CD14-positive monocyte (primary cell): ENCODE data around the gene CACNA2D2. TPM values are rescaled to one million over a fixed set of nuclear protein-coding genes. Genes with fewer than 3 reads are reported as not detected.

Experiments used
- DNase-seq, 3 donors: peaks; one replicate each; pipeline ENCODE4 v3.0.0-alpha.2; 2011 to 2022
- H2AFZ ChIP-seq: 2 replicates; pipeline ENCODE4 v1.6.0; 2012; ENCODE audit warnings: mild to moderate bottlenecking, low read depth, low read length, inconsistent platforms; ENCODE audit not compliant: insufficient read depth, poor library complexity, severe bottlenecking
- H3K27ac ChIP-seq, 2 donors: 1 replicate in 1 of 2; 2 replicates in 1 of 2; pipeline ENCODE4 v1.5.1; 2012 to 2013; ENCODE audit warnings: low read length in 2 of 2, control low read depth in 1 of 2, inconsistent platforms in 1 of 2, low read depth in 1 of 2, mild to moderate bottlenecking in 1 of 2
- H3K27me3 ChIP-seq, 2 donors: one replicate each; pipeline versions ENCODE4 v1.6.0 to v1.6.1; 2011 to 2013; ENCODE audit warnings: low read length in 2 of 2; ENCODE audit not compliant: control insufficient read depth in 2 of 2, insufficient read depth in 2 of 2
- H3K36me3 ChIP-seq, 2 donors: replicated peaks in 1 of 2; 1 replicate in 1 of 2; 2 replicates in 1 of 2; pipeline versions ENCODE4 v1.5.1 to v1.6.1; 2012 to 2013; ENCODE audit warnings: low read length in 2 of 2, control low read depth in 1 of 2, inconsistent platforms in 1 of 2, mild to moderate bottlenecking in 1 of 2; ENCODE audit not compliant: insufficient read depth in 2 of 2, control insufficient read depth in 1 of 2
- H3K4me1 ChIP-seq, 2 donors: 1 replicate in 1 of 2; 2 replicates in 1 of 2; pipeline versions ENCODE4 v1.5.1 to v1.6.1; 2012 to 2013; ENCODE audit warnings: low read length in 2 of 2, control low read depth in 1 of 2, inconsistent platforms in 1 of 2, mild to moderate bottlenecking in 1 of 2, moderate library complexity in 1 of 2; ENCODE audit not compliant: insufficient read depth in 2 of 2, control insufficient read depth in 1 of 2
- H3K4me2 ChIP-seq: replicated peaks from 2 replicates; pipeline ENCODE3; 2012; ENCODE audit warnings: low read length, moderate library complexity, mild to moderate bottlenecking; ENCODE audit not compliant: poor library complexity, severe bottlenecking; ENCODE audit errors: extremely low read depth
- H3K4me3 ChIP-seq, 3 experiments: fragments of 200-600 bp in 1 of 3; sonication (generic) in 1 of 3; replicated peaks in 1 of 3; 1 replicate in 2 of 3; 2 replicates in 1 of 3; pipeline ENCODE4 v1.5.1; 2011 to 2013; ENCODE audit warnings: low read length in 3 of 3, mild to moderate bottlenecking in 3 of 3, control low read depth in 2 of 3, low read depth in 2 of 3, inconsistent platforms in 1 of 3, moderate library complexity in 1 of 3
- H3K79me2 ChIP-seq: 2 replicates; pipeline ENCODE4 v1.6.0; 2012; ENCODE audit warnings: mild to moderate bottlenecking, control low read depth, inconsistent platforms, low read length, moderate library complexity; ENCODE audit not compliant: insufficient read depth
- H3K9ac ChIP-seq: 2 replicates; pipeline ENCODE4 v1.6.0; 2017; ENCODE audit warnings: low read length, mild to moderate bottlenecking; ENCODE audit not compliant: insufficient read depth, poor library complexity, severe bottlenecking
- H3K9me3 ChIP-seq, 2 donors: replicated peaks in 1 of 2; 1 replicate in 1 of 2; 2 replicates in 1 of 2; pipeline versions ENCODE4 v1.5.1 to v1.6.1; 2012 to 2013; ENCODE audit warnings: low read length in 2 of 2, control low read depth in 1 of 2; ENCODE audit not compliant: control insufficient read depth in 1 of 2, insufficient read depth in 1 of 2
- H4K20me1 ChIP-seq: 2 replicates; pipeline ENCODE4 v1.6.0; 2012; ENCODE audit warnings: mild to moderate bottlenecking, low read length, control low read depth, moderate library complexity; ENCODE audit not compliant: insufficient read depth
- H3K27ac Mint-ChIP-seq, 7 donors: one replicate each; pipeline ENCODE4 v1.8.0; 2020; ENCODE audit warnings: mild to moderate bottlenecking in 7 of 7, mixed read lengths in 7 of 7, moderate library complexity in 6 of 7, inconsistent platforms in 2 of 7
- H3K27me3 Mint-ChIP-seq, 3 donors: one replicate each; pipeline ENCODE4 v1.8.0; 2021 to 2022; ENCODE audit warnings: low read depth in 3 of 3, mild to moderate bottlenecking in 3 of 3, mixed read lengths in 3 of 3, moderate library complexity in 3 of 3, inconsistent platforms in 1 of 3
- H3K36me3 Mint-ChIP-seq, 2 donors: one replicate each; pipeline ENCODE4 v1.8.0; 2020; ENCODE audit warnings: mixed read lengths in 2 of 2, inconsistent platforms in 1 of 2, mild to moderate bottlenecking in 1 of 2
- H3K4me1 Mint-ChIP-seq: one replicate; pipeline ENCODE4 v1.8.0; 2020; ENCODE audit warnings: mild to moderate bottlenecking, mixed read lengths
- H3K4me3 Mint-ChIP-seq, 2 donors: one replicate each; pipeline ENCODE4 v1.8.0; 2020; ENCODE audit warnings: mild to moderate bottlenecking in 2 of 2, mixed read lengths in 2 of 2, moderate library complexity in 1 of 2
- H3K9me3 Mint-ChIP-seq, 7 donors: one replicate each; pipeline ENCODE4 v1.8.0; 2020 to 2022; ENCODE audit warnings: mixed read lengths in 7 of 7, mild to moderate bottlenecking in 6 of 7, moderate library complexity in 6 of 7, inconsistent platforms in 2 of 7
- WGBS: methylation state at CpG from one replicate; pipeline ENCODE4 v1.1.5; 2013; ENCODE audit warnings: missing lambda C conversion rate; ENCODE audit not compliant: insufficient coverage; 5-methylcytosine and 5-hydroxymethylcytosine counted together
- intact Hi-C, 2 donors: fragments of 100-400 bp; cut with micrococcal nuclease; formaldehyde crosslinking; loops; one replicate each; pipeline versions ENCODE4 v1.15.0 to v1.15.1; 2023
- polyA plus RNA-seq, 3 donors: library from polyadenylated mRNA; depleted of rRNA in 1 of 3; unstranded in 2 of 3; stranded (reverse) in 1 of 3; fragments of 300-500 nt in 2 of 3; fragments of >200 nt in 1 of 3; fragmentation: Illumina TruSeq in 2 of 3; gene quantifications; 1 replicate in 2 of 3; 2 replicates in 1 of 3; pipeline ENCODE4 v1.2.3, GENCODE V29; 2012 to 2021
- TF ChIP-seq, protein P1 (sequence below): fragments of 200-600 bp; IDR thresholded peaks from one replicate; pipeline ENCODE4 v1.8.0; 2022; ENCODE audit warnings: antibody characterized with exemption, mild to moderate bottlenecking

The CACNA2D2 gene
- polyA plus RNA-seq, 3 donors: 0.09 to 0.16 TPM; not detected in 1

DNA sequence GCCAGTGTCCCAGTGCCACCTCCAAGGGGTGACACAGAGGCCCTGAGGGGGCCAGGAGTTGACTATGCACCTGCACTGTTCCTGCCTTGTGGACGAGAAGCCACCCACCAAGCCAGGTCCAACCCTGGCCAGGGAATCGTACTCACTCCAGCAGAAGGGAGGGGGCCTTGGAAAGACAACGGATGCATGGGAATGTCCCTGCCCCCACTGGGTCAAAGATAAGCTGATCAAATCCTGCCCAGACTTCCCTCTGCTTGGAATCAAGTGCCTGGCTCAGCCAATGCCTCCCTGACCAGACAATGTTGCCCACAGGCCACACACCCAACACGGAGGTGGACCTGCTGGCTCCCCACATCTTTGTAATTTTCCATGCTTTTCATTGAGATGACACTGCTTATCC lies 23.9 kb downstream of the CACNA2D2 start:
- peaks cover 7% of the 10 kb centered on the region in 2 donors for H3K4me1 ChIP-seq
- WGBS: 90% methylated on average over 4 of the region's 4 CpGs
- H4K20me1 ChIP-seq: no peaks in the 10 kb centered on the region
- TF ChIP-seq, protein P1, sequence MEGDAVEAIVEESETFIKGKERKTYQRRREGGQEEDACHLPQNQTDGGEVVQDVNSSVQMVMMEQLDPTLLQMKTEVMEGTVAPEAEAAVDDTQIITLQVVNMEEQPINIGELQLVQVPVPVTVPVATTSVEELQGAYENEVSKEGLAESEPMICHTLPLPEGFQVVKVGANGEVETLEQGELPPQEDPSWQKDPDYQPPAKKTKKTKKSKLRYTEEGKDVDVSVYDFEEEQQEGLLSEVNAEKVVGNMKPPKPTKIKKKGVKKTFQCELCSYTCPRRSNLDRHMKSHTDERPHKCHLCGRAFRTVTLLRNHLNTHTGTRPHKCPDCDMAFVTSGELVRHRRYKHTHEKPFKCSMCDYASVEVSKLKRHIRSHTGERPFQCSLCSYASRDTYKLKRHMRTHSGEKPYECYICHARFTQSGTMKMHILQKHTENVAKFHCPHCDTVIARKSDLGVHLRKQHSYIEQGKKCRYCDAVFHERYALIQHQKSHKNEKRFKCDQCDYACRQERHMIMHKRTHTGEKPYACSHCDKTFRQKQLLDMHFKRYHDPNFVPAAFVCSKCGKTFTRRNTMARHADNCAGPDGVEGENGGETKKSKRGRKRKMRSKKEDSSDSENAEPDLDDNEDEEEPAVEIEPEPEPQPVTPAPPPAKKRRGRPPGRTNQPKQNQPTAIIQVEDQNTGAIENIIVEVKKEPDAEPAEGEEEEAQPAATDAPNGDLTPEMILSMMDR: no peak
- no peaks in the 10 kb centered on the region for H3K36me3 ChIP-seq
- peak overlapping the region in 2 of 7 donors; percentile 6 to 48 for H3K27ac Mint-ChIP-seq
- peaks cover 8% of the 10 kb centered on the region for H3K4me1 Mint-ChIP-seq
- H3K4me3 ChIP-seq: no peak overlapping the region
- H3K4me3 Mint-ChIP-seq: no peak overlapping the region
- no peaks in the 10 kb centered on the region for H3K9me3 ChIP-seq
- H2AFZ ChIP-seq: no peak overlapping the region
- peaks cover 0 to 13% (median 12%) of the 10 kb centered on the region in 3 donors for H3K27me3 Mint-ChIP-seq
- H3K79me2 ChIP-seq: no peaks in the 10 kb centered on the region
- H3K9ac ChIP-seq: no peak overlapping the region
- H3K36me3 Mint-ChIP-seq: no peaks in the 10 kb centered on the region
- no peak overlapping the region for H3K4me2 ChIP-seq
- intact Hi-C loops: no loop called here
- no peak overlapping the region for H3K27ac ChIP-seq
- no peak for DNase-seq
- peaks cover 0 to 3% (median 0%) of the 10 kb centered on the region in 7 donors for H3K9me3 Mint-ChIP-seq
- H3K27me3 ChIP-seq: no peaks in the 10 kb centered on the region

DNA sequence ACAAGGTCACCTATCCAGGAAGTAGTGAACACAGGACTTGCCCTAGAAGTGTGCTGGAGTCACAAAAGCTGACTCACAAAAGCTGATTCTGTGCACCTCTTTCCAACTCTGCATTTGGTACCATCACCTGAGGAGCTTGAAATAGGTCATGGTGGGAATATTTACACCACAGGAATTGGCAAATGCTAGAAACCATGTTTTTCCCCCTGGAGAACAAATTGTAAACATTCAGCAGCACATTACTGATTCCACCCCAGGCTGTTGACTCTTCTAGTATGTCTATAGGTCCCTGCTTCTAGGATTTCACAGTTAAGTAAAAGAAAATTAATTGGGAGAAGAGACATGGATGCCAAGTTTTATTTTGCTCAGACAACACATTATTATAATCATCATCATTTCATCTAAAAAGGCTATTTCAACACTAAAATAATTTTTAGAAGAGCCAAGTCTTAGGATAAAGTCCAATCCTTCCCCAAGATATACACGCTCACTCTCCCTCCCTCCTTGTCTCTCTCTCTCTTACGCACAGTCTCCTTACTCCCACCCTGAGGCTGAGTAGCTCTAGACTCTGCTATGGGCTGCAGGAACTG lies 24.7 kb downstream of the CACNA2D2 start:
- H3K4me3 ChIP-seq: no peak overlapping the region

More for the DNA sequence above, 24.7 kb downstream of the CACNA2D2 start:
- TF ChIP-seq, protein P1: no peak
- Mint-ChIP-seq H3K27ac (no peak overlapping the region), H3K36me3 (no peaks in the 10 kb centered on the region), H3K4me1 (peaks cover 8% of the 10 kb centered on the region), H3K27me3 (peaks cover 0 to 14% (median 12%) of the 10 kb centered on the region in 3 donors), H3K4me3 (no peak overlapping the region), H3K9me3 (peaks cover 0 to 3% (median 0%) of the 10 kb centered on the region in 7 donors)
- H3K36me3 ChIP-seq: no peaks in the 10 kb centered on the region
- no peak overlapping the region for H2AFZ ChIP-seq
- H3K4me2 ChIP-seq: no peak overlapping the region
- H3K9ac ChIP-seq: no peak overlapping the region
- intact Hi-C loops: no loop called here
- no peak overlapping the region for H3K27ac ChIP-seq
- no peaks in the 10 kb centered on the region for H3K27me3 ChIP-seq
- no peaks in the 10 kb centered on the region for H3K9me3 ChIP-seq
- DNase-seq: no peak
- H3K4me1 ChIP-seq: peaks cover 7% of the 10 kb centered on the region in 2 donors
- no peaks in the 10 kb centered on the region for H4K20me1 ChIP-seq
- 84% methylated on average over 2 of the region's 2 CpGs for WGBS
- H3K79me2 ChIP-seq: no peaks in the 10 kb centered on the region
